C4-2B (cell line): ENCODE results near the gene SBK3.

Source experiments
- ZFX ChIP-seq: fragments of 450-650 bp; IDR thresholded peaks from 2 replicates; pipeline ENCODE4 v1.6.1; 2017
- TF ChIP-seq, protein P1 (sequence below): fragments of 450-650 bp; conservative IDR thresholded peaks from 2 replicates; pipeline ENCODE4 v1.5.1; 2017; ENCODE audit warnings: mild to moderate bottlenecking

DNA sequence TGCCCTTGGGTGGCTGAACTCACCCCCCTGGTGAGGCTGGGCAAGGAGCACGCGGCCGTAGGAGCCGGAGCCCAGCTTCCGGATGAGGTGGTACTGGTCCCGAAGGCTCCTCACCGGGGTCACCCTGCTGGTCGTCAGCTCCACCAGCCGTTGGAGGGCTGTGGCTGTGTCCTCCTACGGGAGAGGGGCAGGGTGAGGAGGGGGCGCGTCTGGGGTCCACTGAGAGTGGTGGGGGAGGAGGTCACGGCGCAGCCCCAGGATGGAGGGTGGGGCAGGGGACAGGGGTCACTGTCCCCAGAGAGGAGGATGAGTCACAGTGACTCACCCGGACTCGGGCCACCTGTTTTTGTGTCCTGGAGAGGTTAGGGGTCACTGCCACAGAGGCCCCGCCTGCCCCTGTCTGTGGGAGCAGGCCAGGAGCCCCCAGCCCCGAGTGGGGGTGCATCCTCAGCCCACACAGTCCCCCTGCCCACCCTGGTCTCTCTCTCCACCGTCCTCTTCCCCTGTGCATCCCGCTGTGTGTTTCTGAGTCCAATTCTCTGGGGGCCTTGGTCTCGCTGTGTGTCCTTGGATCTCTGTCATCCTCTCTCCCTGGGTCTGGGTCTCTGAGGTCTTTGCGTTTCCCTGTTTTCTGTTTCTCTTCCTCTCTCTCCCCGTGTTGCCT lies 435 bp downstream of the SBK3 start:
- TF ChIP-seq, protein P1, sequence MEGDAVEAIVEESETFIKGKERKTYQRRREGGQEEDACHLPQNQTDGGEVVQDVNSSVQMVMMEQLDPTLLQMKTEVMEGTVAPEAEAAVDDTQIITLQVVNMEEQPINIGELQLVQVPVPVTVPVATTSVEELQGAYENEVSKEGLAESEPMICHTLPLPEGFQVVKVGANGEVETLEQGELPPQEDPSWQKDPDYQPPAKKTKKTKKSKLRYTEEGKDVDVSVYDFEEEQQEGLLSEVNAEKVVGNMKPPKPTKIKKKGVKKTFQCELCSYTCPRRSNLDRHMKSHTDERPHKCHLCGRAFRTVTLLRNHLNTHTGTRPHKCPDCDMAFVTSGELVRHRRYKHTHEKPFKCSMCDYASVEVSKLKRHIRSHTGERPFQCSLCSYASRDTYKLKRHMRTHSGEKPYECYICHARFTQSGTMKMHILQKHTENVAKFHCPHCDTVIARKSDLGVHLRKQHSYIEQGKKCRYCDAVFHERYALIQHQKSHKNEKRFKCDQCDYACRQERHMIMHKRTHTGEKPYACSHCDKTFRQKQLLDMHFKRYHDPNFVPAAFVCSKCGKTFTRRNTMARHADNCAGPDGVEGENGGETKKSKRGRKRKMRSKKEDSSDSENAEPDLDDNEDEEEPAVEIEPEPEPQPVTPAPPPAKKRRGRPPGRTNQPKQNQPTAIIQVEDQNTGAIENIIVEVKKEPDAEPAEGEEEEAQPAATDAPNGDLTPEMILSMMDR: no peak
- TF ChIP-seq ZFX: no peak
